ENCODE results near the gene CCNK.

CCNK gene

GRCh38 chr14:99467336-99468078 is 13.7 kb upstream of the CCNK start:
- DNase-seq = no peak

- DNase-seq = no peak
Measured at GRCh38 chr14:99468081-99468480, 13.1 kb upstream of the CCNK start.

GRCh38 chr14:99468836-99469592 is 12.2 kb upstream of the CCNK start:
- no peak for DNase-seq

- no peak for DNase-seq
Measured at GRCh38 chr14:99471731-99472130, 9.5 kb upstream of the CCNK start.

GRCh38 chr14:99472937-99473336 is 8.3 kb upstream of the CCNK start:
- no peak for DNase-seq

GRCh38 chr14:99473458-99473857 is 7.8 kb upstream of the CCNK start:
- no peak for DNase-seq

GRCh38 chr14:99475179-99475578 is 6.0 kb upstream of the CCNK start:
- DNase-seq = no peak

- no peak for DNase-seq
Measured at GRCh38 chr14:99475660-99476059, 5.5 kb upstream of the CCNK start.

- DNase-seq = no peak
Measured at GRCh38 chr14:99476864-99477263, 4.3 kb upstream of the CCNK start.

GRCh38 chr14:99478128-99478527 is 3.1 kb upstream of the CCNK start:
- DNase-seq = no peak

- no peak for DNase-seq
Measured at GRCh38 chr14:99479160-99479905, 1.9 kb upstream of the CCNK start.

GRCh38 chr14:99479906-99480869 is 1.0 kb upstream of the CCNK start, which contains the start of gene SETD3:
SETD3 (minus strand) TSS chr14:99480859; CDS start chr14:99465805, 15,054 bp downstream.
- DNase-seq = no peak

- DNase-seq = no peak
Measured at GRCh38 chr14:99481745-99482099, 513 bp downstream of the CCNK start.

GRCh38 chr14:99484106-99484505 is 2.9 kb downstream of the CCNK start:
- DNase-seq = no peak

GRCh38 chr14:99497341-99497740 is 16.1 kb downstream of the CCNK start:
- DNase-seq = no peak

- DNase-seq = no peak
Measured at GRCh38 chr14:99497894-99498293, 16.7 kb downstream of the CCNK start.

- DNase-seq = no peak
Measured at GRCh38 chr14:99502989-99503421, 21.8 kb downstream of the CCNK start.

GRCh38 chr14:99503848-99504453 is 22.7 kb downstream of the CCNK start:
- DNase-seq = no peak

GRCh38 chr14:99505089-99505488 is 23.9 kb downstream of the CCNK start:
- DNase-seq = no peak

- DNase-seq = no peak
Measured at GRCh38 chr14:99506276-99506675, 25.1 kb downstream of the CCNK start.

GRCh38 chr14:99507860-99508640 is 26.8 kb downstream of the CCNK start:
- DNase-seq = no peak

Measured in cerebellar nuclear complex (tissue), 1 donor.